GM23338 (cell line): Measurements from ENCODE around the gene SLC25A13. TPM values are rescaled to one million over a fixed set of nuclear protein-coding genes. Genes with fewer than 3 reads are reported as not detected.

ENCODE experiments used
- ATAC-seq: fragments of 200-7000 bp; cut with Tn5 transposase; 3 replicates; pipeline ENCODE4 v1.9.1; 2020
- DNase-seq: peaks from one replicate; pipeline ENCODE4 v3.0.0-alpha.2; 2015; ENCODE audit warnings: low spot score
- H2AFZ ChIP-seq: fragments of 200-600 bp; sonication (generic); 2 replicates; pipeline ENCODE4 v1.8.0; 2016; ENCODE audit warnings: antibody characterized with exemption, mild to moderate bottlenecking, moderate library complexity
- H3F3A ChIP-seq: fragments of 200-600 bp; sonication (generic); replicated peaks from 2 replicates; pipeline ENCODE4 v1.8.0; 2017; ENCODE audit warnings: antibody characterized with exemption, mixed run types, low read depth
- H3K27ac ChIP-seq: fragments of 200-600 bp; sonication (generic); 2 replicates; pipeline ENCODE4 v1.6.1; 2016; ENCODE audit warnings: low read depth
- H3K27me3 ChIP-seq: fragments of 200-600 bp; sonication (generic); 2 replicates; pipeline ENCODE4 v1.8.0; 2016; ENCODE audit warnings: mild to moderate bottlenecking, mixed run types, moderate library complexity; ENCODE audit not compliant: insufficient read depth
- H3K36me3 ChIP-seq: fragments of 200-600 bp; sonication (generic); 2 replicates; pipeline ENCODE4 v1.8.0; 2016; ENCODE audit warnings: mild to moderate bottlenecking; ENCODE audit not compliant: insufficient read depth
- H3K4me1 ChIP-seq: fragments of 200-600 bp; sonication (generic); 2 replicates; pipeline ENCODE4 v1.8.0; 2016; ENCODE audit warnings: mild to moderate bottlenecking, moderate library complexity; ENCODE audit not compliant: insufficient read depth
- H3K4me2 ChIP-seq: fragments of 200-600 bp; sonication (generic); 2 replicates; pipeline ENCODE4 v1.7.1; 2017; ENCODE audit warnings: mixed run types
- H3K4me3 ChIP-seq: fragments of 200-600 bp; sonication (generic); 2 replicates; pipeline ENCODE4 v1.6.1; 2016; ENCODE audit warnings: mixed run types
- H3K79me2 ChIP-seq: fragments of 200-600 bp; sonication (generic); replicated peaks from 2 replicates; pipeline ENCODE4 v1.8.0; 2017; ENCODE audit warnings: mild to moderate bottlenecking; ENCODE audit not compliant: insufficient read depth
- H3K9me2 ChIP-seq: fragments of 200-600 bp; sonication (generic); 2 replicates; pipeline ENCODE4 v1.8.0; 2017; ENCODE audit not compliant: insufficient read depth
- H4K20me1 ChIP-seq: fragments of 200-600 bp; sonication (generic); replicated peaks from 2 replicates; pipeline ENCODE4 v1.8.0; 2017; ENCODE audit warnings: mild to moderate bottlenecking; ENCODE audit not compliant: insufficient read depth
- H3K27ac Mint-ChIP-seq: 2 replicates; pipeline ENCODE4 v1.8.0; 2020; ENCODE audit warnings: inconsistent platforms, mild to moderate bottlenecking, moderate library complexity, mixed read lengths
- H3K27me3 Mint-ChIP-seq: 3 replicates; pipeline ENCODE4 v1.8.0; 2022; ENCODE audit warnings: low read depth, mild to moderate bottlenecking, moderate library complexity, mixed read lengths, inconsistent platforms; ENCODE audit not compliant: insufficient read depth, poor library complexity
- H3K36me3 Mint-ChIP-seq: 3 replicates; pipeline ENCODE4 v1.8.0; 2021; ENCODE audit warnings: low read depth, mild to moderate bottlenecking, inconsistent platforms, moderate library complexity, mixed read lengths
- H3K4me1 Mint-ChIP-seq: 3 replicates; pipeline ENCODE4 v1.8.0; 2020; ENCODE audit warnings: mild to moderate bottlenecking, inconsistent platforms, mixed read lengths
- H3K4me3 Mint-ChIP-seq: 3 replicates; pipeline ENCODE4 v1.8.0; 2021; ENCODE audit warnings: moderate library complexity, mild to moderate bottlenecking, inconsistent platforms, mixed read lengths
- H3K9me3 Mint-ChIP-seq: 3 replicates; pipeline ENCODE4 v1.8.0; 2020; ENCODE audit warnings: moderate library complexity, mild to moderate bottlenecking, inconsistent platforms, mixed read lengths
- CREB1 ChIP-seq: fragments of 250-450 bp; sonication (Bioruptor Pico); IDR thresholded peaks from 2 replicates; pipeline ENCODE4 v1.5.0; 2020; ENCODE audit warnings: low read depth, mild to moderate bottlenecking, moderate library complexity
- CTCF ChIP-seq, 2 experiments: fragments of 200-600 bp in 1 of 2; sonication (generic) in 1 of 2; conservative IDR thresholded peaks; 2 replicates each; pipeline versions ENCODE4 v1.5.1 to v1.6.1; 2016 to 2017; ENCODE audit warnings: antibody characterized with exemption in 2 of 2, low read depth in 2 of 2, mild to moderate bottlenecking in 2 of 2, moderate library complexity in 1 of 2
- ETS1 ChIP-seq: IDR thresholded peaks from 2 replicates; pipeline ENCODE4 v1.6.1; 2016; ENCODE audit warnings: antibody characterized with exemption
- EZH2 ChIP-seq: fragments of 200-600 bp; sonication (generic); IDR thresholded peaks from one replicate; pipeline ENCODE4 v1.8.0; 2017; ENCODE audit warnings: antibody characterized with exemption, mild to moderate bottlenecking, low read depth; ENCODE audit not compliant: unreplicated experiment
- EZH2phosphoT487 ChIP-seq: fragments of 200-600 bp; sonication (generic); IDR thresholded peaks from one replicate; pipeline ENCODE4 v1.8.1; 2018; ENCODE audit warnings: antibody characterized with exemption; ENCODE audit not compliant: unreplicated experiment
- JUNB ChIP-seq: IDR thresholded peaks from one replicate; pipeline ENCODE4 v1.6.1; 2016; ENCODE audit warnings: antibody characterized with exemption; ENCODE audit not compliant: unreplicated experiment
- NANOG ChIP-seq: IDR thresholded peaks from 2 replicates; pipeline ENCODE4 v1.6.1; 2016; ENCODE audit warnings: antibody characterized with exemption, borderline replicate concordance
- POLR2AphosphoS5 ChIP-seq: IDR thresholded peaks from 2 replicates; pipeline ENCODE4 v1.6.1; 2016; ENCODE audit warnings: antibody characterized with exemption, low read depth
- REST ChIP-seq: IDR thresholded peaks from one replicate; pipeline ENCODE4 v1.6.1; 2018; ENCODE audit warnings: antibody characterized with exemption; ENCODE audit not compliant: unreplicated experiment
- STAT1 ChIP-seq: IDR thresholded peaks from one replicate; pipeline ENCODE4 v1.6.1; 2016; ENCODE audit warnings: antibody characterized with exemption; ENCODE audit not compliant: unreplicated experiment
- ZNF114 ChIP-seq: fragments of 250-450 bp; sonication (Bioruptor Pico); IDR thresholded peaks from 2 replicates; pipeline ENCODE4 v1.5.0; 2020; ENCODE audit warnings: mild to moderate bottlenecking, moderate library complexity
- ZNF331 ChIP-seq: fragments of 250-450 bp; sonication (Bioruptor Pico); IDR thresholded peaks from 2 replicates; pipeline ENCODE4 v1.5.0; 2020; ENCODE audit warnings: low read depth, mild to moderate bottlenecking, moderate library complexity
- ZNF462 ChIP-seq: fragments of 250-450 bp; sonication (Bioruptor Pico); IDR thresholded peaks from 2 replicates; pipeline ENCODE4 v1.5.0; 2020; ENCODE audit warnings: mild to moderate bottlenecking, moderate library complexity
- polyA plus RNA-seq: library from polyadenylated mRNA; unstranded; fragments of >200 nt; fragmentation: Nextera tagmentation; extraction: Ambion mirVana; gene quantifications from 2 replicates; pipeline ENCODE4 v1.2.1, GENCODE V29; 2016
- total RNA-seq: library from RNA; depleted of rRNA; stranded (reverse); fragments of >200 nt; shearing (Covaris generic); gene quantifications from 2 replicates; pipeline ENCODE4 v1.2.3, GENCODE V29; 2014

SLC25A13 gene
- total and polyA plus RNA-seq, 2 experiments from 2014 or later, result 51.1 to 84.6 TPM

GRCh38 chr7:96093435-96093834, 228.5 kb downstream of the SLC25A13 start:
- Mint-ChIP-seq H3K27ac (no peak overlapping the region), H3K27me3 (no peaks in the 10 kb centered on the region), H3K36me3 (no peaks in the 10 kb centered on the region), H3K4me3 (no peak overlapping the region), H3K9me3 (no peaks in the 10 kb centered on the region), H3K4me1 (no peaks in the 10 kb centered on the region)
- Histone ChIP-seq H2AFZ (no peak overlapping the region), H3K36me3 (no peaks in the 10 kb centered on the region), H3F3A (no peaks in the 10 kb centered on the region), H3K27me3 (no peaks in the 10 kb centered on the region), H4K20me1 (no peaks in the 10 kb centered on the region), H3K4me2 (no peak overlapping the region), H3K9me2 (no peaks in the 10 kb centered on the region), H3K79me2 (no peaks in the 10 kb centered on the region), H3K4me1 (no peaks in the 10 kb centered on the region), H3K27ac (no peak overlapping the region), H3K4me3 (no peak overlapping the region)
- DNase-seq (no peak), ATAC-seq (no peak)
- TF ChIP-seq NANOG (no peak), POLR2AphosphoS5 (no peak), EZH2phosphoT487 (no peak), STAT1 (no peak), ETS1 (no peak), EZH2 (no peak), CREB1 (CRISPR knock-in tag) (no peak), CTCF (conservative IDR thresholded peaks at IDR 0.05; ENCODE audit: low read depth in 2 of 2) (no peak), ZNF462 (CRISPR knock-in tag) (no peak), ZNF331 (CRISPR knock-in tag) (no peak), REST (no peak), ZNF114 (CRISPR knock-in tag) (no peak), JUNB (no peak)
